GM20431 (cell line): ENCODE data around the gene RASA3.
"Not testable (repeated sequence)": the region's sequence is repeated elsewhere in the genome, so short reads cannot be mapped to it uniquely, and the experiment has no call there.

ENCODE experiments used
- in situ Hi-C: fragments of 300-500 bp; cut with MseI, MboI; formaldehyde crosslinking; loops from one replicate; pipeline ENCODE4 v1.15.0; 2020; ENCODE audit warnings: low sequenced_read_pairs; ENCODE audit not compliant: unreplicated experiment

Gene RASA3

GRCh38 chr13:114157869-114158495 is 25.6 kb upstream of the RASA3 start:
- in situ Hi-C loops: no loop called here

DNA sequence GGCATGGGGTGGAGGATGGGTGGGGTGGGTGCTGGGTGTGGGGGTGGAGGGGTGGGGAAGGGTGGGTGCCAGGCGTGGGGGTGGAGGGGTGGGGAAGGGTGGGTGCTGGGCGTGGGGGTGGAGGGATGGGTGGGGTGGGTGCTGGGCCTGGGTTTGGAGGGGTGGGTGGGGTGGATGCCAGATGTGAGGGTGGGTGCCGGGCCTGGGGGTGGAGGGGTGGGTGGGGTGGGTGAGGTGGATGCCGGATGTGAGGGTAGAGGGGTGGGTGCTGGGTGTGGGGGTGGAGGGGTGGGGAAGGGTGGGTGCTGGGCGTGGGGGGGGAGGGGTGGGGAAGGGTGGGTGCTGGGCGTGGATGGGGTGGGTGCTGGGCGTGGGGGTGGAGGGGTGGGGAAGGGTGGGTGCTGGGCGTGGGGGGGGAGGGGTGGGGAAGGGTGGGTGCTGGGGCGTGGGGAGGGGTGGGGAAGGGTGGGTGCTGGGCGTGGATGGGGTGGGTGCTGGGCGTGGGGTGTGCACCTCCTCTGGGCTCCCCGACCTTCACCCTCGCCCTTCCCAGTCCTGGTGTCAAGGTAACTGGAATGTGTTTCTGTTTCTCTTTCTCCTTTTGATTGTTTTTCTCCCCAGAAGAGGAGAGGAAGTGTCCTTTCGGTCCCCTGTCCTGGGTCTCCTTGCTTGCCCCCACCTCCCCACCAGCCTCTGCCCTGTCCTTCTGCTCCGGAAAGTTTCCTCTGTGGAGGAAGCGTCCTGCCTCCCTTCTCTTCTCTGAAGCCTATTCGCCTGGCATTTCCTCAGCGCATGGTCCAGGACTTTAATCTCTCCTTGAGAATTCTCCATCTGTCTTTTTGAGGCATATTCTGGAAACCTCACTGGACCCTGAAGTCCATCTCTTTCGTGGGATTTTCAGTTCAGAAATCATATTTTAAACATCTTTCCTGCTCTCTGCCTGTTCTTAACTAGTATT is 23.8 kb upstream of the RASA3 start:
- in situ Hi-C loops: no loop called here

DNA sequence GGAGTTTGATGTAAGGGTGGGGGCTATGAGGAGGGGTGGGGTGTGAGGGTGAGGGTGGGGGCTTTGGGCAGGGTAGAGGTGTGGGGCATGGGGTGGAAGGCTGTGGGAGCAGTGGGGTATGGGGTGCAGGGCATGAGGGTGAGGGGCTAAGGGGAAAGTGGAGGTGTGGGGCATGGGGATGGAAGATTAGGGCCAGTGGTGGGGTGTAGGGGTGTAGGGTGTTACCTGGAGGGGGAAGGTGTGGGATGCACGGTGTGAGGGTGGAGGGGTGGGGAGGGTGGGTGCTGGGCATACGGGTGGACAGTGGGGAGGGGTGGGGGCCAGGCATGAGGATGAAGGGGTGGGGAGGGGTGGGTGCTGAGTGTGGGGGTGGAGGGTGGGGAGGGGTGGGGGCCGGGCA is 22.9 kb upstream of the RASA3 start:
- in situ Hi-C loops: no loop called here

- in situ Hi-C loops: no loop called here
Observed at GRCh38 chr13:114154476-114154875, 22.1 kb upstream of the RASA3 start.

DNA sequence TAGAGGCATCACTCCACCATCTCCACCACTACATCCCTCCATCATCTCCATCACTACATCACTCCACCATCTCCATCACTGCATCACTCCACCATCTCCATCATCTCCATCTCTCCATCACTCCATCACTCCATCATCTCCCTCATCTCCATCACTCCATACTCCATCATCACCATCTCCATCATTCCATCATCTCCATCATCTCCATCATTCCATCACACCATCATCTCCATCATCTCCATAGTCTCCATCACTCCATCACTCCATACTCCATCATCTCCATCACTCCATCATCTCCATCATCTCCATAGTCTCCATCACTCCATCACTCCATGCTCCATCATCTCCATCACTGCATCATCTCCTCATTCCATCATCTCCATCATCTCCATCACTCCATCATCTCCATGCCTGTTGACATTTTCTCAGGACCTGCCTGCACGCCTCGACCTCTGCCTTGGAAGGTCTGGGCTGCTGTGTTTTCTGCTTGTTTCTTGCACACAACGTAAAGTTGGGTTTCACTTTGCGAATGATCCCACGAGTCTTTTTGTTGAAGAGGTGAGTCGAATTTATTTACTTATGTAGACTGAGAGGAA is 21.2 kb upstream of the RASA3 start:
- in situ Hi-C loops: no loop called here

GRCh38 chr13:114152831-114153371 is 20.5 kb upstream of the RASA3 start:
- in situ Hi-C loops: no loop called here

GRCh38 chr13:114152285-114152645 is 19.8 kb upstream of the RASA3 start:
- in situ Hi-C loops: no loop called here

GRCh38 chr13:114151565-114152284 is 19.3 kb upstream of the RASA3 start:
- in situ Hi-C loops: no loop called here

GRCh38 chr13:114151031-114151430 is 18.6 kb upstream of the RASA3 start:
- in situ Hi-C loops: no loop called here

- in situ Hi-C loops: no loop called here
Observed at GRCh38 chr13:114149774-114150740, 17.6 kb upstream of the RASA3 start.

DNA sequence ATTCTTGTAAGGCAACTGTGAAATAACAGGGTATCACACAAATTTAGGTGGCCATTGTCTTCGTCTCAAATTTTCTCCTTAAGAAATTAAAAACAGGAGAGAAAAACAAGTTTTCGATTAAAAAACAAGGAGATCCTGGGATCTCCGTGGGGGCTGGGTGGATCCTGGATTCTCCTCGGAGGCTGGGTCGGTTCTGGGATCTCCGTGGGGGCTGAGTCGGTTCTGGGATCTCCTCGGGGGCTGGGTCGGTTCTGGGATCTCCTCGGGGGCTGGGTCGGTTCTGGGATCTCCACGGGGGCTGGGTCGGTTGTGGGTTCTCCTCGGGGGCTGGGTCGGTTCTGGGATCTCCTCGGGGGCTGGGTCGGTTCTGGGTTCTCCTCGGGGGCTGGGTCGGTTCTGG is 16.5 kb upstream of the RASA3 start:
- in situ Hi-C loops: not testable (repeated sequence)

DNA sequence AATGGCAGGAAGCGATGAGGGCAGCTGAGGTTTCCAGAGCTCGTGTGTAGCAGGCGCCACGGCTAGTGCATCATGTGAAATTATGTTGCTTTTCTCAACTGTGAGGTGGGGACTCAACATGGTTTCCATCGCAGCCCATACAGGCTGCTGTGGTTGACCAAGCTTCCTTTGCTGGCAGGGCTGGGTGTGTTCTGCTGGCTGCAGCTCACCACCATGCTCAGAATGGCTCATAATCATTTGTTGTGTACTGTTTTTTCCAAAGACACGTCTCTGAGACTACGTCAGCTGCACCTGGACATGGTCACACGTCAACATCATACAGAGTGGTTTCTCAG is 16.1 kb upstream of the RASA3 start:
- in situ Hi-C loops: no loop called here

GRCh38 chr13:114147803-114148520 is 15.5 kb upstream of the RASA3 start:
- in situ Hi-C loops: no loop called here

DNA sequence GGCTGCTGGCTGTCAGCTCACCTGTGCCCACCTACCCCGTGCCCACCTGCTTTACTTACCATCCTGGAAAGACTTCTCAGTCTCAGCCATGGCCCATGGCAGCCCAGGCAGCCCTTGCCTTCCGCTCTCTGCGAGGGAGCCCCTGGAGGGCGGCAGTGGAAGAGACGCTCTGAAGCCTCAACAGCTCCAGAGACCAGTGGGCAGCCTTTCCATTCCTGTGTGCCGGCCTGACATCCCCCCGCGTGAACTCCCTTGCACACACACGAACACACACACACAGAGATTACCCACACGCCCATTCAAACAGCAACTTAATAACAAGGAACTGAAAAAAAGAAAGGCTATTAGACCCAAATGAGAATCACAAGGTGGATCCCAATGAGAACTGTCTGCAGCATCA is 14.2 kb upstream of the RASA3 start:
- in situ Hi-C loops: no loop called here

GRCh38 chr13:114146173-114146572 is 13.8 kb upstream of the RASA3 start:
- in situ Hi-C loops: no loop called here

GRCh38 chr13:114145722-114146121 is 13.3 kb upstream of the RASA3 start:
- in situ Hi-C loops: no loop called here

GRCh38 chr13:114145256-114145655 is 12.8 kb upstream of the RASA3 start:
- in situ Hi-C loops: no loop called here

GRCh38 chr13:114144606-114145244 is 12.3 kb upstream of the RASA3 start:
- in situ Hi-C loops: no loop called here
